Measurements from ENCODE around the gene UPF3A.

DNA sequence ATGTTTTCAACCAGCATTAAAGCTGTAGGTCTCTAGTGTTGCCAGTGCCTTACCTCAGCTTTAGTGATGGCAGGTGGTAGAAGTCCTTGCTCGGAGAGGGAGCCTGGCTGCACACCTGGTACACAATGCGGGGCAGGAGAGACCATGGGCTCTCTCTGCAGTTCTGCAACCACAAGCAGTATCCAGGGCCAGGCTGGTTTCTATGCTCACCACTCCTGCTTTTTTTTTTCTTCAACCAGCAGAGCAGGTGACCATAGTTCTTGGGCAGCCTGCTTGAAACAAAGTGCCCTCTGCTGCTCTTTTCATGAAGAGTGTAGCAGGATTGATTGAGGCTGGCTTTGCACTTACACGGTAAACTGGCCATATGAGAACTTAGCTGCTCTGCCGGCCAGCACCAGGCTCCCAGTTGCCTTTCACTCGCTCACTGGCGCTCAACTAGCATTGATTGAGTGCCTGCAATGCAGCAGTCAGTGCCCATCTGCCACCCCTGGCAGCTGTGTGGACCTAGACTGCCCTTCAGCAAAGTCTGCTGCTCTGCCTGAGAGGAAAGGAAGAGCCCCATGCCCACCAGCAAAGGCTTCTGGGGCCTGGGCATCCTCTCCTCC, 28.5 kb downstream of the UPF3A start:
- TF ChIP-seq POLR2A (IDR thresholded peaks at IDR 0.05) (no peak), POLR2AphosphoS5 (IDR thresholded peaks at IDR 0.05) (no peak)
- TF ChIP-seq, protein P1, sequence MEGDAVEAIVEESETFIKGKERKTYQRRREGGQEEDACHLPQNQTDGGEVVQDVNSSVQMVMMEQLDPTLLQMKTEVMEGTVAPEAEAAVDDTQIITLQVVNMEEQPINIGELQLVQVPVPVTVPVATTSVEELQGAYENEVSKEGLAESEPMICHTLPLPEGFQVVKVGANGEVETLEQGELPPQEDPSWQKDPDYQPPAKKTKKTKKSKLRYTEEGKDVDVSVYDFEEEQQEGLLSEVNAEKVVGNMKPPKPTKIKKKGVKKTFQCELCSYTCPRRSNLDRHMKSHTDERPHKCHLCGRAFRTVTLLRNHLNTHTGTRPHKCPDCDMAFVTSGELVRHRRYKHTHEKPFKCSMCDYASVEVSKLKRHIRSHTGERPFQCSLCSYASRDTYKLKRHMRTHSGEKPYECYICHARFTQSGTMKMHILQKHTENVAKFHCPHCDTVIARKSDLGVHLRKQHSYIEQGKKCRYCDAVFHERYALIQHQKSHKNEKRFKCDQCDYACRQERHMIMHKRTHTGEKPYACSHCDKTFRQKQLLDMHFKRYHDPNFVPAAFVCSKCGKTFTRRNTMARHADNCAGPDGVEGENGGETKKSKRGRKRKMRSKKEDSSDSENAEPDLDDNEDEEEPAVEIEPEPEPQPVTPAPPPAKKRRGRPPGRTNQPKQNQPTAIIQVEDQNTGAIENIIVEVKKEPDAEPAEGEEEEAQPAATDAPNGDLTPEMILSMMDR (IDR thresholded peaks at IDR 0.05), result no peak

Measured in upper lobe of left lung (tissue), 4 donors.